Omental fat pad (tissue), 4 donors: Measurements from ENCODE around the gene NKD1. TPM values are rescaled to one million over a fixed set of nuclear protein-coding genes. Genes with fewer than 3 reads are reported as not detected.

Experiments used
- ATAC-seq: fragments of 150-250 bp; one replicate; pipeline ENCODE4 v1.9.1; 2016; ENCODE audit warnings: mild to moderate bottlenecking, moderate library complexity; ENCODE audit not compliant: low FRiP score
- DNase-seq: peaks from one replicate; pipeline ENCODE4 v3.0.0-alpha.2; 2019; ENCODE audit warnings: low spot score
- total RNA-seq, 4 donors: library from RNA; depleted of rRNA; stranded (reverse); fragments of >200 nt; gene quantifications; one replicate each; pipeline ENCODE4 v1.1.0, GENCODE V29; 2016
- TF ChIP-seq, protein P1 (sequence below), 3 donors: fragments of 450-650 bp; IDR thresholded peaks; one replicate each; pipeline ENCODE4 v1.5.1; 2016 to 2017; ENCODE audit warnings: antibody characterized with exemption in 3 of 3, mild to moderate bottlenecking in 3 of 3, moderate library complexity in 2 of 3

The NKD1 gene
- total RNA-seq, 4 donors from 2014 or later = 2.2 to 11.6 (median 3.1) TPM

- ATAC-seq = no peak
- DNase-seq = no peak
- TF ChIP-seq, protein P1, sequence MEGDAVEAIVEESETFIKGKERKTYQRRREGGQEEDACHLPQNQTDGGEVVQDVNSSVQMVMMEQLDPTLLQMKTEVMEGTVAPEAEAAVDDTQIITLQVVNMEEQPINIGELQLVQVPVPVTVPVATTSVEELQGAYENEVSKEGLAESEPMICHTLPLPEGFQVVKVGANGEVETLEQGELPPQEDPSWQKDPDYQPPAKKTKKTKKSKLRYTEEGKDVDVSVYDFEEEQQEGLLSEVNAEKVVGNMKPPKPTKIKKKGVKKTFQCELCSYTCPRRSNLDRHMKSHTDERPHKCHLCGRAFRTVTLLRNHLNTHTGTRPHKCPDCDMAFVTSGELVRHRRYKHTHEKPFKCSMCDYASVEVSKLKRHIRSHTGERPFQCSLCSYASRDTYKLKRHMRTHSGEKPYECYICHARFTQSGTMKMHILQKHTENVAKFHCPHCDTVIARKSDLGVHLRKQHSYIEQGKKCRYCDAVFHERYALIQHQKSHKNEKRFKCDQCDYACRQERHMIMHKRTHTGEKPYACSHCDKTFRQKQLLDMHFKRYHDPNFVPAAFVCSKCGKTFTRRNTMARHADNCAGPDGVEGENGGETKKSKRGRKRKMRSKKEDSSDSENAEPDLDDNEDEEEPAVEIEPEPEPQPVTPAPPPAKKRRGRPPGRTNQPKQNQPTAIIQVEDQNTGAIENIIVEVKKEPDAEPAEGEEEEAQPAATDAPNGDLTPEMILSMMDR (IDR thresholded peaks at IDR 0.05) = no peak
These were observed 33.0 kb upstream of the NKD1 start for GRCh38 chr16:50515218-50515617.

DNA sequence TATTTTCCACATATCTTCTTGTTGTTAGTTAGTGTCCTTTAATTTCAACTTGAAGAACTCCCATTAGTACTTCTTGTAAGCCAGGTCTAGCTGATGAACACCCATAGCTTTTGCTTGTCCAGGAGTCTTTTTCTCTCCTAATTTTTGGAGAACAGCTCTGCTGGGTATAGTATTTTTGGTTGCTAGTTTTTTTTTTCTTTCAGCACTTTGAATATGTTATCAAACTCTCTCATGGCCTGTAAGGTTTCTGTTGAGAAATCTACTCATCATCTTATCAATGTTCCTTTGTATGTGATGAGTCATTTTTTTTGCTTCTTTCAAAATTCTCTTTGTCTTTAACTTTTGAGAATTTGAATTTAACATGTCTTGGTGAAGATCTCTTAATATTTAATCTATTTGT is 31.8 kb upstream of the NKD1 start:
- ATAC-seq (no peak), DNase-seq (no peak)
- TF ChIP-seq, protein P1 (IDR thresholded peaks at IDR 0.05) = no peak

GRCh38 chr16:50516890-50517289 is 31.3 kb upstream of the NKD1 start:
- TF ChIP-seq, protein P1 (IDR thresholded peaks at IDR 0.05) = no peak
- ATAC-seq = no peak
- DNase-seq = no peak

DNA sequence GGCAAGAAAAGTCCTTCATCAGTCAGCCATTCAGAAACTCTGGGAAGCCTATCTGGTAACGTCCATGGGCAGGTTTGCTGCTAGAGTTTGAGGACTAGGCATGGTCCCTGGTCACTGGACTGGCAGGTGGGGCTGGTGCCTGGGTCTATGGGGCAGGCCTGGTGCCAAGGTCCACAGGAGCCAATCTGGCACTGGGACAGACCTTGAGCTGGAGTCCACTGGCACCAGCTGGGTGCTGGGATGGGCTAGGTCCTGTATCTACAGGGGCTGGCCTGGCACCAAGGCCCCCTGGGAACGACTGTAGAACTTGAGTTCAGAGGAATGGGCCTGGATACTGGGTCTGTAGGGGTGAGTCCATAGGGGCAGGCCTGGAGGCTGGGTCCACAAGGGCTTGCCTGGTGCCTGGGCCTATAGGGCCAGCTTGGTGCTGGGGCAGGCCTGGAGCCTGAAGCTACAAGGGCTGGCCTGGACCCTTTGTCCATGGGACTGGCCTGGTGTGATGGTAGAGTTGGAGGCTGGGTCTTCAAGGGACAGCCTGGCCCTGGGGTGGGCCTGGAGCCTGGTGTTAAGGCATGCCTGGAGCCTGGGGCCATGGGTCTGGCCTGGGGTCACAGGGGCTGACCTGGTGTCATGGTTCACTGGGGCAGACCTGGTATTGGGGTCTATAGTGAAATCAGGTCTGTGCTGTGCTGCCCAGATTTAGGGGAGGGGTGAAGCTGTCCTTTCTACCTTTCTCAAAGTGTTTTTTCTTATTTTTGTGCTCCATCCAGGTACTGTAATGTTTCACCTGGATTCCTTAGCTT is 30.5 kb upstream of the NKD1 start:
- TF ChIP-seq, protein P1 (IDR thresholded peaks at IDR 0.05) = no peak
- DNase-seq = no peak
- no peak for ATAC-seq

DNA sequence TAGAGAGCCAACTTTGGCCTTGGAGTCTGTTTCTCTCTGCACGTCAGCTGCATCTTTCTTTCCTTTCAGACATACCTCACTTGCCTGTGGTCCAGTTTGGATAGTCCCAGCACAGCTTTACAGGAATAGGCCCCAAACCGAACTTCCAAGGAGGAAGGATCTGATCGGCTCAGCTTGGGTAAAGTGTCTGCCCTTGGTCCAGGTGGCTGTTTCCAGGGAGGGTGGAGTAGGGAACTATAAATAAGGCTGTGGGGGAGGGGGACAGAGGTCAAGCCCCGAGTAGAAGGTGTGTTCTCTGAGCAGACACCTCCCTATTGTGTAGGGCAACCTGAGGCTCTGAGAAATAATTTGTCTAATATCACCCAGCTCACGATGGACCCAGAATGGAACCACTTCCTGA is 29.2 kb upstream of the NKD1 start:
- DNase-seq (no peak), ATAC-seq (no peak)
- TF ChIP-seq, protein P1 (IDR thresholded peaks at IDR 0.05) = no peak

DNA sequence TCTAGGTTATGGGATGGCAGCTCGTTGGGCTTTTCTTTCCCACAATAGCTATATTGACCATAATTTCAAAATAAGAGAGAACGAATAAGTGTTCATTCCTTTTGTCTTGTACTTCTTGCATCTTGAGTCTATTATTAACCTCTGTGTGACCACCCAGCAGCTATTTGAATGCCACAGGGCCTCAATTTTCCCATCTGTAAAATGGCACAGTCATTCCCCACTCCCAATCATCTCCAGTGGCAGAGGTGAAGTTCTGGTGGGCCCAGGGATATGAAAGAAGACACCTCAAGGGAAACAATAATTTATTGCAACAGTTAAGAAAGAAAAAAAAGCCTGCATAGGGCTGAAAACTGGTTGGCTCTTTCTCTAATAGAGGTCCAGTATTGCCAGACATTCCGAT is 28.6 kb upstream of the NKD1 start:
- no peak for DNase-seq
- TF ChIP-seq, protein P1 (IDR thresholded peaks at IDR 0.05) = no peak

More for the DNA sequence above, 28.6 kb upstream of the NKD1 start:
- ATAC-seq = no peak
